ENCODE measurements around the gene LHX8. TPM values are rescaled to one million over a fixed set of nuclear protein-coding genes. Genes with fewer than 3 reads are reported as not detected.

LHX8 gene
- total and polyA plus RNA-seq, 2 of the 13 experiments (the other 11 are each of a cell fraction or from before 2014, with no cell fraction given): not detected

DNA sequence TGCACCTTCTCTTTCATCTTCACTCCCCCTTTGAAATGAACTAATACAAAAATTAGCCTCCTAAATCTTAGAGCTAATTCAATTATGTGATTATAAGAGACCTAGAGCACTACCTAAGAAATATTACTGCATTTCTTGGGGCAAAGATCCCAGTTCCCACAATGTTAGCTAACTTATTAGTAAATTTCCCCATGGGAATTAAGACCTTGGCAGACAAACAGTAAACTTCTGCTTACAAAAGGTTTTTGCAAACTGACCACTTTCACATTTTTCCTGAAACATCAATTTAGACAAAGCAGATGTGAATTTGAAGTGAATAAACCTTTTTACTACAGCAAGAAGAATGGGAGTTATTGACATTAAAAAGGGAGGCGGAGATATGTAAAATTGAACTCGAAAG is 34.6 kb upstream of the LHX8 start:
- Histone ChIP-seq H2AFZ (ENCODE audit: low read length) (no peak overlapping the region), H3K27me3 (ENCODE audit: control insufficient read depth in 1 of 2, insufficient read depth in 2 of 2, low read length in 2 of 2) (no peaks in the 10 kb centered on the region; a peak in 1 of 5 replicates), H4K20me1 (ENCODE audit: insufficient read depth, low read length) (no peaks in the 10 kb centered on the region), H3K4me1 (ENCODE audit: insufficient read depth, low read length) (no peaks in the 10 kb centered on the region), H3K9ac (ENCODE audit: insufficient read depth, low read depth, low read length) (no peak overlapping the region), H3K79me2 (ENCODE audit: insufficient read depth, low read length) (no peaks in the 10 kb centered on the region), H3K4me3 (replicated peaks in 1 of 3; ENCODE audit: insufficient read depth in 1 of 3, low read depth in 2 of 3, low read length in 3 of 3) (no peak overlapping the region), H3K27ac (ENCODE audit: extremely low read length, insufficient read depth, low read length) (no peak overlapping the region), H3K4me2 (ENCODE audit: low read depth, low read length) (no peak overlapping the region), H3K36me3 (replicated peaks in 1 of 2; ENCODE audit: control insufficient read depth in 1 of 2, insufficient read depth in 2 of 2, low read length in 2 of 2) (no peaks in the 10 kb centered on the region), H3K9me3 (ENCODE audit: low read length) (no peaks in the 10 kb centered on the region)
- DNase-seq (ENCODE audit: low spot score) (no peak), ATAC-seq (no peak), FAIRE-seq (no peak)
- in situ Hi-C loops (cut with HindIII; ENCODE audit: extremely low pct_ligation_motif_present, low pct_unique_long_range_greater_than_20kb) (no loop called here), intact Hi-C loops (cut with micrococcal nuclease; ENCODE audit: unreplicated experiment) (no loop called here)
- WGBS (ENCODE audit: low lambda C conversion rate): 5% methylated on average over 2 of the region's 2 CpGs
- BruUV-seq (replicated peaks): no TSS peak
- TF ChIP-seq ZEB1 (IDR thresholded peaks at IDR 0.05; ENCODE audit: insufficient replicate concordance, low read depth) (no peak), ZNF446 (CRISPR knock-in tag; IDR thresholded peaks at IDR 0.05) (no peak), ZNF264 (CRISPR knock-in tag; IDR thresholded peaks at IDR 0.05) (no peak), ZNF781 (CRISPR knock-in tag; IDR thresholded peaks at IDR 0.05; ENCODE audit: borderline replicate concordance, not compliant biosample characterization) (no peak)
- TF ChIP-seq, protein P1, sequence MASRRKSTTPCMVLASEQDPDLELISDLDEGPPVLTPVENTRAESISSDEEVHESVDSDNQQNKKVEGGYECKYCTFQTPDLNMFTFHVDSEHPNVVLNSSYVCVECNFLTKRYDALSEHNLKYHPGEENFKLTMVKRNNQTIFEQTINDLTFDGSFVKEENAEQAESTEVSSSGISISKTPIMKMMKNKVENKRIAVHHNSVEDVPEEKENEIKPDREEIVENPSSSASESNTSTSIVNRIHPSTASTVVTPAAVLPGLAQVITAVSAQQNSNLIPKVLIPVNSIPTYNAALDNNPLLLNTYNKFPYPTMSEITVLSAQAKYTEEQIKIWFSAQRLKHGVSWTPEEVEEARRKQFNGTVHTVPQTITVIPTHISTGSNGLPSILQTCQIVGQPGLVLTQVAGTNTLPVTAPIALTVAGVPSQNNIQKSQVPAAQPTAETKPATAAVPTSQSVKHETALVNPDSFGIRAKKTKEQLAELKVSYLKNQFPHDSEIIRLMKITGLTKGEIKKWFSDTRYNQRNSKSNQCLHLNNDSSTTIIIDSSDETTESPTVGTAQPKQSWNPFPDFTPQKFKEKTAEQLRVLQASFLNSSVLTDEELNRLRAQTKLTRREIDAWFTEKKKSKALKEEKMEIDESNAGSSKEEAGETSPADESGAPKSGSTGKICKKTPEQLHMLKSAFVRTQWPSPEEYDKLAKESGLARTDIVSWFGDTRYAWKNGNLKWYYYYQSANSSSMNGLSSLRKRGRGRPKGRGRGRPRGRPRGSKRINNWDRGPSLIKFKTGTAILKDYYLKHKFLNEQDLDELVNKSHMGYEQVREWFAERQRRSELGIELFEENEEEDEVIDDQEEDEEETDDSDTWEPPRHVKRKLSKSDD (CRISPR knock-in tag; IDR thresholded peaks at IDR 0.05; ENCODE audit: low read depth): no peak
- TF ChIP-seq, protein P2, sequence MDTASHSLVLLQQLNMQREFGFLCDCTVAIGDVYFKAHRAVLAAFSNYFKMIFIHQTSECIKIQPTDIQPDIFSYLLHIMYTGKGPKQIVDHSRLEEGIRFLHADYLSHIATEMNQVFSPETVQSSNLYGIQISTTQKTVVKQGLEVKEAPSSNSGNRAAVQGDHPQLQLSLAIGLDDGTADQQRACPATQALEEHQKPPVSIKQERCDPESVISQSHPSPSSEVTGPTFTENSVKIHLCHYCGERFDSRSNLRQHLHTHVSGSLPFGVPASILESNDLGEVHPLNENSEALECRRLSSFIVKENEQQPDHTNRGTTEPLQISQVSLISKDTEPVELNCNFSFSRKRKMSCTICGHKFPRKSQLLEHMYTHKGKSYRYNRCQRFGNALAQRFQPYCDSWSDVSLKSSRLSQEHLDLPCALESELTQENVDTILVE (CRISPR knock-in tag; IDR thresholded peaks at IDR 0.05): no peak
- TF ChIP-seq, protein P3, sequence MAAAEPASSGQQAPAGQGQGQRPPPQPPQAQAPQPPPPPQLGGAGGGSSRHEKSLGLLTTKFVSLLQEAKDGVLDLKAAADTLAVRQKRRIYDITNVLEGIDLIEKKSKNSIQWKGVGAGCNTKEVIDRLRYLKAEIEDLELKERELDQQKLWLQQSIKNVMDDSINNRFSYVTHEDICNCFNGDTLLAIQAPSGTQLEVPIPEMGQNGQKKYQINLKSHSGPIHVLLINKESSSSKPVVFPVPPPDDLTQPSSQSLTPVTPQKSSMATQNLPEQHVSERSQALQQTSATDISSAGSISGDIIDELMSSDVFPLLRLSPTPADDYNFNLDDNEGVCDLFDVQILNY (CRISPR knock-in tag; conservative IDR thresholded peaks at IDR 0.05): no peak
- ChIA-PET POLR2A (no interaction called here), CTCF (ENCODE audit: low intra/inter-chr PET ratio, low total read pairs) (no interaction called here)

Data from HepG2 (cell line).